Stimulated activated naive CD8-positive, alpha-beta T cell treated with anti-CD3 and anti-CD28 coated beads, Interleukin-15, Interleukin-2, amounts not matched to agents 100 ng/mL and 50 ng/mL, for 24 hours (primary cell): ENCODE data around the gene DPP3.
"Not testable (repeated sequence)": the region's sequence is repeated elsewhere in the genome, so short reads cannot be mapped to it uniquely, and the experiment has no call there.

Source experiments
- H3K27ac Mint-ChIP-seq: one replicate; pipeline ENCODE4 v1.8.0; 2021; ENCODE audit warnings: mild to moderate bottlenecking, mixed read lengths
- H3K27me3 Mint-ChIP-seq: one replicate; pipeline ENCODE4 v1.8.0; 2021; ENCODE audit warnings: mixed read lengths
- H3K36me3 Mint-ChIP-seq: one replicate; pipeline ENCODE4 v1.8.0; 2021; ENCODE audit warnings: low read depth, mixed read lengths
- H3K4me1 Mint-ChIP-seq: one replicate; pipeline ENCODE4 v1.8.0; 2021; ENCODE audit warnings: low read depth, mixed read lengths
- H3K4me3 Mint-ChIP-seq: one replicate; pipeline ENCODE4 v1.8.0; 2021; ENCODE audit warnings: mild to moderate bottlenecking, mixed read lengths
- H3K9me3 Mint-ChIP-seq: one replicate; pipeline ENCODE4 v1.8.0; 2021; ENCODE audit warnings: mixed read lengths

DPP3 gene, protein sequence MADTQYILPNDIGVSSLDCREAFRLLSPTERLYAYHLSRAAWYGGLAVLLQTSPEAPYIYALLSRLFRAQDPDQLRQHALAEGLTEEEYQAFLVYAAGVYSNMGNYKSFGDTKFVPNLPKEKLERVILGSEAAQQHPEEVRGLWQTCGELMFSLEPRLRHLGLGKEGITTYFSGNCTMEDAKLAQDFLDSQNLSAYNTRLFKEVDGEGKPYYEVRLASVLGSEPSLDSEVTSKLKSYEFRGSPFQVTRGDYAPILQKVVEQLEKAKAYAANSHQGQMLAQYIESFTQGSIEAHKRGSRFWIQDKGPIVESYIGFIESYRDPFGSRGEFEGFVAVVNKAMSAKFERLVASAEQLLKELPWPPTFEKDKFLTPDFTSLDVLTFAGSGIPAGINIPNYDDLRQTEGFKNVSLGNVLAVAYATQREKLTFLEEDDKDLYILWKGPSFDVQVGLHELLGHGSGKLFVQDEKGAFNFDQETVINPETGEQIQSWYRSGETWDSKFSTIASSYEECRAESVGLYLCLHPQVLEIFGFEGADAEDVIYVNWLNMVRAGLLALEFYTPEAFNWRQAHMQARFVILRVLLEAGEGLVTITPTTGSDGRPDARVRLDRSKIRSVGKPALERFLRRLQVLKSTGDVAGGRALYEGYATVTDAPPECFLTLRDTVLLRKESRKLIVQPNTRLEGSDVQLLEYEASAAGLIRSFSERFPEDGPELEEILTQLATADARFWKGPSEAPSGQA

DNA sequence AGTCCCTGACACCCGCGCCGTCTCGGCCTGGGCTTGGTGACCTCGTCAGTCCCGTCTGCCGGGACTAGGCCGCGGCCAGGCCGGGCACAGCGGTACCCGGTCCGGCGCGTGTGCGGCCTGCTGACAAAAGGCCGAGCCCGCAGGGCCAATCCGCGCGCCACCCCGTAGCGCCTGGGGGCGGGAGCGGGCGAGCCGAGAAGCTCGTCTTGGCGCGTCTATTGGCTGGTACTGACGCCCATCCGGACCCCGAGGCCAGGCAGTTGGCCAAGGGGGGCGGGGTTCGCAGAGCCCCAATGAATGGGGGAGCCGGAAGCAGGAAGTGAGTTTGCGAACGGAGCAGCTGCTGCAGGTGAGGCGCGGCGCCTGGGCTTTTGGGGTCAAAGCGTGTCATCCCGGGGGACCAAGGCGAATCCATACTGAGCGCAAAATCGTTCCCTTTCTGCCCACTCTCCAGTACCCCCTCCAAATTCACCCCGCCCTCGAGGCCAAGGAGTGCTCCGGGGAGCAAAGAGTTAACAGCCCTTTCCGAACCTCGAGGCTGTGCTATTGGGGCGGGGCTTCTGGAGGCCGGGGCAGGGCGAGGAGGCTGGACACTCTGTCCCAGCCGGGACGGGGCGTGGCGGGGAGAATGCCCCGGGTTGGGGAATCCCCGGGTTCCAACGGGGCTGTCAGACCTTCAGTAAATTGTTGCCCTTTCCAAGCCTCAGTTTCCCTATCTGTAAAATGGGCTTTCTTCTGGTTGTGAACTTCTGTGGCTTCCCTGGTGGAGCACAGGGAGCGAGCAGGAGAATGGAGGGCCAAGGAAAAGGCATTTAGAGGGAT, at the start of gene DPP3:
Gene DPP3, plus strand, starts transcription at position 318 of the 822 bp plus-strand sequence. CDS start 1,767 bp downstream, outside the sequence.
- Mint-ChIP-seq H3K9me3 (no peaks in the 10 kb centered on the region), H3K4me3 (peak within 1 kb of the TSS; percentile 89), H3K36me3 (peaks cover 16% of the 10 kb centered on the region), H3K4me1 (peaks cover 29% of the 10 kb centered on the region), H3K27ac (peak within 1 kb of the TSS; percentile 79), H3K27me3 (no peaks in the 10 kb centered on the region)

GRCh38 chr11:66431287-66431686, 48.9 kb upstream of the DPP3 start:
- H3K27me3 Mint-ChIP-seq, H3K4me1 Mint-ChIP-seq, H3K4me3 Mint-ChIP-seq, H3K9me3 Mint-ChIP-seq: not testable (repeated sequence)
- H3K27ac Mint-ChIP-seq = peak overlapping the region; percentile 15
- H3K36me3 Mint-ChIP-seq = peaks cover 48% of the 10 kb centered on the region

GRCh38 chr11:66431871-66432329, 48.3 kb upstream of the DPP3 start:
- not testable (repeated sequence) for H3K4me1 Mint-ChIP-seq, H3K27ac Mint-ChIP-seq, H3K27me3 Mint-ChIP-seq, H3K4me3 Mint-ChIP-seq, H3K9me3 Mint-ChIP-seq
- peaks cover 54% of the 10 kb centered on the region for H3K36me3 Mint-ChIP-seq

- no peak overlapping the region for H3K4me3 Mint-ChIP-seq
- no peaks in the 10 kb centered on the region for H3K27me3 Mint-ChIP-seq
- H3K27ac Mint-ChIP-seq = no peak overlapping the region
- peaks cover 14% of the 10 kb centered on the region for H3K4me1 Mint-ChIP-seq
- no peaks in the 10 kb centered on the region for H3K9me3 Mint-ChIP-seq
- H3K36me3 Mint-ChIP-seq = peaks cover 54% of the 10 kb centered on the region
Measured at GRCh38 chr11:66432597-66432996, 47.6 kb upstream of the DPP3 start.

DNA sequence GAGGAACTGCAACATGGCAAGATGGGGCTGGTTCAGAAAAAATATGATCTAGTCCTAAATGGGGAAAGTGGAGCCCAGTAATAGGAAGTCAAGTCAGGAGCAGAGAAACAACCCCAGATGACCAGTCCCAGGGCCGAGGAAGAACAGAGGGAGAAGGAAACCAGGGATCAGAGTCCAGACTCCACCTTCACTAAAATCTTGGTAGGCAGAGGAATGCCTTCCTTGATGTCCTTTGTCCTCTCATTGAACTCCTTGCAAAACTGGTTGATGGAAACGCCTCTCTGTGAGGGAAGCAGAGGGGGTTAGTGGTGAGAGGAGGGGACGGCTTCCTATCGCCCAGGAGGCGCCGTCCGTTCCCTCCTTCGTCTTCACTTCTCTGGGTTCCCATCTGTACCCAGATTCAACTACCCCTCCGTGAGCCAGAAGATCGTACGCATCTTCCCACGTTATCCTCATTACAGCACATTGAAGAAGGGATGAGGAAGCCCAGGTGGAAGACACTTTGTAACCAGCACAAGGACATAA, 42.2 kb upstream of the DPP3 start:
- H3K4me3 Mint-ChIP-seq = peak overlapping the region; percentile 98
- peak overlapping the region; percentile 98 for H3K27ac Mint-ChIP-seq
- peaks cover 23% of the 10 kb centered on the region for H3K36me3 Mint-ChIP-seq
- peaks cover 3% of the 10 kb centered on the region for H3K9me3 Mint-ChIP-seq
- H3K4me1 Mint-ChIP-seq = peaks cover 20% of the 10 kb centered on the region
- no peaks in the 10 kb centered on the region for H3K27me3 Mint-ChIP-seq

DNA sequence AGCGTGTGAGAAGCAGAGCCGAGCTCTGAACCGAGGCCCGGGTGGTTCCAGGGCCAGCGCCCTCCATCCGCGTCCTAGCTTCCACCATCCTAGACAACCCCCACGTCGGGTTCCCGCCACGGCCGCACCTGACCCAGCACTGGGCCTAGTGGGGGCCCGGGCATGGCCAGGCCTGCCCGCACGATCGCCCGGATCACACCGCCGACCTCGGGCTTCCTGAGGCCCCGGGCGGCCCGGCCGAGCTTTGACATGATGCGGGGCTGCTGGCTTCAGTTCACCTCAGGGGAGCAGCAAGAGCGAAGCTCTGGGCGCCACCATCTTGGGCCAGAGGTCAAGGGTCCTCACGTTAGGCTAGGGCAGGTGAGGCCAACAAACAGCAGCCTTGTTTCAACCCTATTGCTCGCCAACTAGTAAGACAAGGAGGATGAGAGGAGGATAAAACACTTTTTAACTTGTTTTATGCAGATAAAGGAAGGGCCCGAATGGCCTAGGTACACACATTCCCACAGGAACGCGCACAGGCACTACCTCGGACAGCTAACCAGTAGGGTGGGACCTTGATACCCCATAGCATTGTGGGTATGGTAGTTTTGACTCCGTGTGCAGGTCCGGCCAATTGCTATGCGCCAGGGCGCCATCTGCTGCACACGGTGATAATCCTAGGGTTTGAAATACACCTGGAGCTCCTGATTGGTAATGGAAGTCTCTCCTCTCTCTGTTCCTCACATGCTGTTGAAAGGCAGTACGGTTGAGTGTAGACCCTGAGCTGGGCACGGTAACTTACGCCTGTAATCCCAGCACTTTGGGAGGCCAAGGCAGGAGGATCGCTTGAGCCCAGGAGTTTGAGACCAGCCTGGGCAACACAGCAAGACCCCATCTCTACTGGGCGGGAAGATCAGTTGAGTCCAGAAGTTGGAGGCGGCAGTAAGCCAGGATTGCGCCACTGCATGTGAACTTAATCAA, 41.4 kb upstream of the DPP3 start, which contains the start of gene MRPL11:
Gene MRPL11, minus strand, starts transcription at position 345 of the 963 bp plus-strand sequence. Its CDS starts 94 bp downstream, at position 251.
- Mint-ChIP-seq H3K36me3 (peaks cover 26% of the 10 kb centered on the region), H3K9me3 (peaks cover 11% of the 10 kb centered on the region), H3K4me3 (peak within 1 kb of the TSS; percentile 98), H3K27me3 (peaks cover 3% of the 10 kb centered on the region), H3K4me1 (peaks cover 20% of the 10 kb centered on the region), H3K27ac (peak within 1 kb of the TSS; percentile 98)

GRCh38 chr11:66440101-66440939, 39.9 kb upstream of the DPP3 start:
- H3K9me3 Mint-ChIP-seq = peaks cover 12% of the 10 kb centered on the region
- H3K4me1 Mint-ChIP-seq = peaks cover 20% of the 10 kb centered on the region
- not testable (repeated sequence) for H3K4me3 Mint-ChIP-seq, H3K27me3 Mint-ChIP-seq, H3K27ac Mint-ChIP-seq
- peaks cover 20% of the 10 kb centered on the region for H3K36me3 Mint-ChIP-seq

DNA sequence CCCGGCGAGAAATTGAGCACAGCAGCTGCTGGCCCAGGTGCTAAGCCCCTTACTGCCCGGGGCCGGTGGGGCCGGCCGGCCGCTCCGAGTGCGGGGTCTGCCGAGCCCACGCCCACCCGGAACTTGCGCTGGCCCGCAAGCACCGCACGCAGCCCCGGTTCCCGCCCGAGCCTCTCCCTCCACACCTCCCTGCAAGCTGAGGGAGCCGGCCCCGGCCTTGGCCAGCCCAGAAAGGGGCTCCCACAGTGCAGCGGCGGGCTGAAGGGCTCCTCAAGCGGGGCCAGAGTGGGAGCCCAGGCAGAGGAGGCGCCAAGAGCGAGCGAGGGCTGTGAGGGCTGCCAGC, 39.3 kb upstream of the DPP3 start:
- Mint-ChIP-seq H3K36me3 (peaks cover 17% of the 10 kb centered on the region), H3K4me1 (peaks cover 20% of the 10 kb centered on the region), H3K9me3 (peaks cover 12% of the 10 kb centered on the region)
- H3K4me3 Mint-ChIP-seq, H3K27me3 Mint-ChIP-seq, H3K27ac Mint-ChIP-seq: not testable (repeated sequence)

GRCh38 chr11:66443602-66444001, 36.6 kb upstream of the DPP3 start:
- H3K4me1 Mint-ChIP-seq = peaks cover 8% of the 10 kb centered on the region
- H3K9me3 Mint-ChIP-seq = peaks cover 12% of the 10 kb centered on the region
- peaks cover 6% of the 10 kb centered on the region for H3K36me3 Mint-ChIP-seq
- H3K4me3 Mint-ChIP-seq = no peak overlapping the region
- H3K27me3 Mint-ChIP-seq = peaks cover 3% of the 10 kb centered on the region
- H3K27ac Mint-ChIP-seq = no peak overlapping the region

GRCh38 chr11:66447012-66447411, 33.2 kb upstream of the DPP3 start:
- Mint-ChIP-seq H3K27ac (no peak overlapping the region), H3K36me3 (peaks cover 6% of the 10 kb centered on the region), H3K27me3 (peaks cover 3% of the 10 kb centered on the region), H3K9me3 (peaks cover 12% of the 10 kb centered on the region), H3K4me3 (no peak overlapping the region), H3K4me1 (peaks cover 6% of the 10 kb centered on the region)

- Mint-ChIP-seq H3K36me3 (no peaks in the 10 kb centered on the region), H3K4me3 (no peak overlapping the region), H3K4me1 (peaks cover 6% of the 10 kb centered on the region), H3K9me3 (peaks cover 4% of the 10 kb centered on the region), H3K27me3 (peaks cover 4% of the 10 kb centered on the region), H3K27ac (no peak overlapping the region)
Measured at GRCh38 chr11:66448523-66448922, 31.7 kb upstream of the DPP3 start.

GRCh38 chr11:66450560-66450959, 29.7 kb upstream of the DPP3 start:
- peaks cover 4% of the 10 kb centered on the region for H3K27me3 Mint-ChIP-seq

GRCh38 chr11:66451663-66452062, 28.6 kb upstream of the DPP3 start:
- Mint-ChIP-seq H3K27ac (no peak overlapping the region), H3K27me3 (peaks cover 4% of the 10 kb centered on the region), H3K4me1 (peaks cover 24% of the 10 kb centered on the region), H3K4me3 (no peak overlapping the region), H3K9me3 (no peaks in the 10 kb centered on the region), H3K36me3 (no peaks in the 10 kb centered on the region)

More at GRCh38 chr11:66450560-66450959, 29.7 kb upstream of the DPP3 start:
- no peak overlapping the region for H3K27ac Mint-ChIP-seq
- H3K36me3 Mint-ChIP-seq = no peaks in the 10 kb centered on the region
- no peak overlapping the region for H3K4me3 Mint-ChIP-seq
- H3K9me3 Mint-ChIP-seq = no peaks in the 10 kb centered on the region
- H3K4me1 Mint-ChIP-seq = peaks cover 24% of the 10 kb centered on the region
